HG03521 (cell line): ENCODE measurements around the gene LRP1.

Experiments
- ATAC-seq: cut with Tn5 transposase; IDR thresholded peaks from one replicate; pipeline ENCODE4 v1.9.1; 2021; ENCODE audit warnings: mild to moderate bottlenecking, moderate library complexity; ENCODE audit not compliant: unreplicated experiment

LRP1 gene

GRCh38 chr12:57133013-57133569 is 4.8 kb downstream of the LRP1 start:
- no peak for ATAC-seq

DNA sequence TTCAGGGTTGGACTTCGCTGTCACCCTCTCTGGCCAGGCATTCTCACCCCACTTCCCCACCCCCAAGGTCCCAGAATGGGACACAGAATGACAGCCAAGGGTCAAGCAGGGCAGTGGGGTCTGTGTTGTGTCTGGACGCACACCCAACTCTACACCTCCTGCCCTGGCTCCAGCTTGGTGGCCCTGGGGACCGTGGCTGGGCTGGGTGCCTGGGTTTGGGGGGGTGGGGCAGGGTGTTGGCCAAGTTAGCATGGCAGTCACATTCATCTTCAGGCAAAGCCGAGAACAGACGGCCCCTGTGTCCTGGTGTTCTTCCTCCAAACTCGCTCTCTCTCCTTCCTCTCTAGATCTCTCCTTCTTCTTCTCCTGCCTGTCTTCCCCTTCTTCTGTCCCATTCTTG is 5.6 kb downstream of the LRP1 start:
- ATAC-seq: no peak

GRCh38 chr12:57134949-57135348 is 6.7 kb downstream of the LRP1 start:
- ATAC-seq: no peak

DNA sequence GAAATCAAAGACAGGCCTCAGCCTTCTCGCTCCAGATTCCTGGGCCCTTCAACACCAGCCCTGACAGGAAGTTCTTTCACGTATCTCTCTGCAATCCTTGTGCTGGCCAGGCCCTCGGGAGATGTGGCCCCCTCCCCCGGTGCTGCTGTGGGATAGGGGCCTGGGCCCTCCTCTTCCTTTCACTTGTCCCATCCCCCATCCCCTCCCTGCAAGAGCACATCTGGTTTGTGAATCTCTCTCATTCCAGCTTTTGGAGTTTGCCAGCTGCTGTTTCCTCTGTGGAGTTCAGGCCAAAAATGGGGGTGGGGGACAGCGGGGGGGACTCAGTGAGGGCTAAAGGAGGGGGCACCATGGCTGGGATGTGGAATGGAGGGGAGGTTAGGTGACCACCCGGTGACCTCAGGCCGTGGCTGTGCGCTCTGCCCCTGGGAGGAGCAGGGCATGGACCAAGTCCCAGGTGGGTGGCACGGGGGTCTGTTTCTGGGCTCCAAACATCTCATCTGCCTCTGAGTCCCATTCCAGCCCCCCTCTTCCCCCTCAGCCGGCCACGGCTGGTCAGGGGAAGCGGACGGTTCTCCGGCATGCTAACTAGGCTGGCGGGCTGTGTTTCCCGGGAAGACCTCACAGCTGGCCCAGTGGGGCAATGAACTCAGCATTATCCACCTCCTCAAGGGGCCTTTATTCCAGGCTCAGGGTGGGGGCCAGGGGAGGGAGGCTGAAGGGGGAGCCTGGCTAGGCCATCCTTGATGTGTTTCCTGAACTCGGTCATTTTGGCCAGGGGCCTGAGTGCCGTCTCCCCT is 7.4 kb downstream of the LRP1 start:
- no peak for ATAC-seq

DNA sequence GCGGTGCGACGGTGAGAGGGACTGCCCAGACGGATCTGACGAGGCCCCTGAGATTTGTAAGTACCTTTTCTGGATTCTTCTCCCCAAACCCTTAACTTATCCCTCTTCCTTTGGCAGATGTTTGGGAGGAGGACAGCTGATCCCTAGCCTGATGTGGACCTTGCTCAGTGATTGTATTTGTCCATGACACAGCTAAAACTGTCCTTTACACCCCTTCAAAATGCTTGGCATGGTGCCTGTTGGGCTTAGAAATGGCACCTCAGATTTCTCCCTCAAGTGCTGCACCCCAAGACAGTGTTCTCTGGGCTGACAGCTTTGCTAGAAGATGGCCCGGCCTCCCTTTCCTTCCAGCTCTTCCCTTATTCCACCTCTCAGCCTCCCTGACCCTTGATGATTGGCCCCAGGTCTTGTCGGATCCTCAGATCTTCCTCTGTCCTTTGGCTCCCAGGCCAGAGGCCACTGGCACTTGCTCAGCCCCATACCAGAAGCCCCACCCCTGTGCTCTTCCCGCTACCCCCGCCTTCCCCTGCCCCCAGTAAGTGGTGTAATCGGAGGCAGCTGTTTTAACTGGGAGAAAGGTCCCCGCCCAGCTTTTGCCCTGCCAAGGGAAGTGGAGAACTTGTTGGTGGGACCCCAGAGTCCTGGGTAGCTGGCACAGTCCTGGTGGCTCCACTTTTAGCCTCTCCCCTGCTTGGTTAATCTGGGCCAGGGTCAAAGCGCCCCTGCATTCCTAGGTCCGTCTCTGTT is 10.4 kb downstream of the LRP1 start:
- no peak for ATAC-seq

- ATAC-seq: no peak
Observed at GRCh38 chr12:57139796-57140649, 11.7 kb downstream of the LRP1 start.

- ATAC-seq: no peak
Observed at GRCh38 chr12:57141249-57141648, 13.0 kb downstream of the LRP1 start.

GRCh38 chr12:57142121-57142520 is 13.8 kb downstream of the LRP1 start:
- ATAC-seq: no peak

DNA sequence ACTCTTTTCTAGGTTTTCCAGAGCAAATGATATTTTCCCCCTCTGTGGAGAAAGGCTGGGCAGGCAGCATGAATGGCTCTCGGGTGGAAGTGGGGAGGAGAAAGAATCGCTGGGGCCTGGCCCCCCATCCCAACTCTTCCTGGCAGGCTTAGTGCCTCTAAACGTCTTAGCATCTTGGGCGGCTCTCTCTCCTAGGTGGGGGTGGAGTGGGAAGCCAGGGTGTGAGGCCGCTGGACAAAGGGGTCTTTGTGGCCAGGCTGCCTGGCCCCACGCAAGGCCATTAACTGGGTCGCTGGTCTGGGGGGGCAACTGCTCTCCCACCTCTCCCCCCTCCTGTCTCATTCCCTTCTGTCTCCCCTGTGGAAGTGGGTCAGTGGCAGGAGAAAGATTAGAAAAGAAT is 14.4 kb downstream of the LRP1 start:
- ATAC-seq: no peak

DNA sequence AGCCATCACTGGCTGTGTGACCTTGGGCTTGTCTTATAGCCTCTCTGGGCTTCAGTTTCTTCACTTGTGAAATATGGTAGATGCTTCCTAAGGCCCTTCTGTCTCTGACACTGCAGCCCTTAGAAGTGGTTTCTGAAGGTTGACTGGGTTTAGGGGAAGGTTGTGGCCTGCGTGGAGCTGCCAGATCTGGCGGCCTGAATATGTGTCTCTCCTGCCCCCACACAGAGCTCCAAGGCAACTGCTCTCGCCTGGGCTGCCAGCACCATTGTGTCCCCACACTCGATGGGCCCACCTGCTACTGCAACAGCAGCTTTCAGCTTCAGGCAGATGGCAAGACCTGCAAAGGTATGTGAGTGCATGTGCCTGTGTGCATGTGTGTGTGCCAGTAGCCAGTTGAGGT is 15.2 kb downstream of the LRP1 start:
- ATAC-seq: no peak

- no peak for ATAC-seq
Observed at GRCh38 chr12:57145460-57146059, 17.3 kb downstream of the LRP1 start.

DNA sequence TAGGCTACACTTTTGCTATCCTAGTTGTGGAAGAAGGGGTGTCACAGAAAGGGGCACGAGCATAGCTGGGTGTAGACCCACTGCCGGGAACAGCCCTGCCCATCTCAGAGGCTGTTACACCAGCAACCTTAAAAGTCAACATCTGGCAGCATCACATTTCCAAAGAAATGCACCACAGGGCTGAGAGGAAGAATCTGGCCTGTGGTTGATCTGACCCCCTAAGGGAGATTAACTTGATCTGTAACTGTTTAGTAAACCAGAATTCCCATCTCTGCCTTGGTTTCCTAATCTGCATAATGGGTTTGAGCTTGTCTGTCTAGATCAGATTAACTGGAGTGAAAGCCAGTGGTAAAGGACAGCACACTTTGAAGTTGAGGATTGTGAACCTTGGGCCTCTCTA is 17.8 kb downstream of the LRP1 start:
- no peak for ATAC-seq

GRCh38 chr12:57146961-57147944 is 19.0 kb downstream of the LRP1 start, which contains the start of gene LRP1-AS:
TSS of gene LRP1-AS (minus strand) at chr12:57147619.
- ATAC-seq: no peak

DNA sequence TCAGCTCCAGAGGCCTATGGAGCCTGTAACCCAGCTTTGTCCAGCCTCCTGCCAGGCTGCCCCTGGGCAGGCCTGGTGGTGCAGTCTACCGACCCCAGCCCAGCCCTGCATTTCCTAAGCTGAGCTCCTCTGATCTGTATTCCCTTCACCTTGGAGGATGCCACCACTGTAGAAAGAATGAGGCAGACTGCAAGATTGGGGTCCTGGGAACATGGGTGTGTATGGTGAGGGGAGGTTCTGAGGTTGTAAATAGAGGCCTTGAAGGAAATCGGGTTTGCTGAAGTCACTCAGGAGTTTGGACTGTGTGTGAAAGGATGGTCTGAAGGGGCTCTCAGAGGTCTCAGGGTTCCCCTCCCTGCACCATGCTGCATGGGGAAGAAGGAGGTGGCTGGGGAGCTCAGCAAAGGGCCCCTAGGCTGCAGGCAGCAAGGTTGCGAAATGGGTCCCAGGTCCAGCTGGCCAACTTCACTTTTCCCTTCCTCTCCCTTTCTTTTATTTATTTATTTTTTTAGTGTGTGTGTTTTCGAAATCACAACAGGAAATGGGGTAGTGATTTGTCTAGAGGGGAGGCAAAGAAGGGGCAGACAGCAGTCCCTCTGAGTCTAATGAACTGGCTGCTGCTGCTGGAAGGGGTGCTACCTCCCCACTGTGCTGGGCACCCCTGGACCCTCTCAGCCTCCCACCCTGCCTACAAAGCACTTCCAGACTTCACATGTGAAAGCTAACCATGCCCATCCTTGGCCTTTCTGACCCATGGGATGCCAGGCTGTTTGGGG is 20.4 kb downstream of the LRP1 start:
- ATAC-seq: no peak

GRCh38 chr12:57149245-57149900 is 21.1 kb downstream of the LRP1 start:
- ATAC-seq: no peak

DNA sequence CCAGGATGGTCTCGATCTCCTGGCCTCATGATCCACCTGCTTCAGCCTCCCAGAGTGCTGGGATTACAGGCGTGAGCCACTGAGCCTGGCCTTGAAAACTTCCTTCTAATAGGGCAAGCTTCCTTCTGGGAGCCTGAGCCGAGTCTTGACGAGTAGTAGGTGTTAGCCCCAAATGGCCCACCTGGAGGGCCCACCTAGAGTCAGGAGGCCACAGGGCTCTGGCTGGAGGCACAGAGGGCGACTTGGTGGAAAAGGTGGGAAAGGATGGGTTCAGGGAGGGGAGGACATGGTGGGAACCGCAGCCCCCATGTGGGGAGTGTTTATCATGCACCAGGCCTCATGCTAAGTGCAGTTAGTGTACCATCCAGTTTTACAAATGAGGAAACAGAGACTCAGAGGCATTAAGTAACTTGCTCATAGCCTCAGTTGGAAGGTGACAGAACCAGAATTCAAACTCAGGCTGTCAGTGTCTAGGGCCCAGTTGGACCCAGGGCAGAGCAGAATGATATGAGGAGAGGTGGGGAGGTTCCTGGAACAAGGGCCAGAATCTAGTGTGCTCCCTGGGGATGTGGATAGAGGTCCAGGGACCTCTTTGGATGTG is 22.2 kb downstream of the LRP1 start:
- no peak for ATAC-seq

DNA sequence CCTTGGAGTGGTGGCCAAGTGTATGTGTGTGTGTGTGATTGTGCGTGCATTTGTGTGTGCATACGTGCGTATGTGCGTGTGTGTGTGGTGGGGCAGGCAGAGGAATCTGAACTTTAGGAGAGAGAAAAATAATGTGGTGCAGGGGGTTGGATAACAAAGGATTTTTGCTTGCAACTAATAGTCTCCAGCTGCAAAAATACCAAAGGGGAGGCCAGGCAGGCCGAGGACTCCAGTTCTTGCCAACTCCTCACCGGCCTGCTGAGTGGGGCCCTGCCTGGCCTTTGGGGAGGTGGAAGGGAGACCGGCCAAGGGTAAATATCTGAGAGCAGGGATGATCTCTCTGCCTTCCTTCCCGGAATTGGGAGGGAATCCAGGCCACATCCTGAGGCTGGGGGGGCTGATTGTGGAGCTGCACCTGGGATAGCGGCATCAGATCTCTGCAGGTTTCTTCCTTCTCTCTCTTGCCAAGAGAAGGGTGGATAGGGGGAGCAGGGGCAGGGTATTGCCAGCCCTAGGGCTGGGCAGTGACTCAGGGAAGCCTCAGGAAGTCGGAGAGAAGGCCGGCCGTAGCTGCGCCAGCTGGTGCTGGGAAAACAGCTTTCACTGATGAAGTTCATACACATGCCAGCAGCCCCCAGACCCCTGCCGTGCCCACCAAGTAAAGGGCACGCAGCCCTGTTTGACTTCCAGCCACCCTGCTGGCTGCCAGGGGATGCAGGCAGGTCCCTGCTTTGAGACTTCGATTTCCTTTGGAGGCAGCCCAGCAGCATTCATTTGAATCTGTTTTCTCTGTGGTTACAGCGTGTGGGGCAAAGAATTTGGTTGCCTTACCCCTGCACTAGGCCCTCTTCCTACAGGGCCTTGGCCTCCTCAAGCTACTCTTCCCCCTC is 23.7 kb downstream of the LRP1 start:
- ATAC-seq: no peak
